Vagina (tissue), 2 donors: ENCODE data around the gene ANKRD28.

Experiments used
- CTCF ChIP-seq, 3 experiments: fragments of 450-650 bp in 2 of 3; fragments of 200-600 bp in 1 of 3; sonication (generic) in 1 of 3; IDR thresholded peaks; one replicate each; pipeline ENCODE4 v1.5.1; 2017 to 2019; ENCODE audit warnings: antibody characterized with exemption in 3 of 3, mild to moderate bottlenecking in 2 of 3, moderate library complexity in 2 of 3
- POLR2A ChIP-seq, 2 donors: fragments of 450-650 bp; IDR thresholded peaks; one replicate each; pipeline ENCODE4 v1.6.1; 2017; ENCODE audit warnings: antibody characterized with exemption in 2 of 2, mild to moderate bottlenecking in 2 of 2, moderate library complexity in 2 of 2

GRCh38 chr3:15726043-15726442, 71.7 kb downstream of the ANKRD28 start:
- TF ChIP-seq CTCF (IDR thresholded peaks at IDR 0.05) (no peak), POLR2A (IDR thresholded peaks at IDR 0.05) (no peak)
